ENCODE results near the gene SCGB3A1. TPM values are rescaled to one million over a fixed set of nuclear protein-coding genes. Genes with fewer than 3 reads are reported as not detected.

SCGB3A1 gene, protein sequence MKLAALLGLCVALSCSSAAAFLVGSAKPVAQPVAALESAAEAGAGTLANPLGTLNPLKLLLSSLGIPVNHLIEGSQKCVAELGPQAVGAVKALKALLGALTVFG
- not detected in 2 replicates for total RNA-seq (2014; rRNA removed; shearing (Covaris generic))

DNA sequence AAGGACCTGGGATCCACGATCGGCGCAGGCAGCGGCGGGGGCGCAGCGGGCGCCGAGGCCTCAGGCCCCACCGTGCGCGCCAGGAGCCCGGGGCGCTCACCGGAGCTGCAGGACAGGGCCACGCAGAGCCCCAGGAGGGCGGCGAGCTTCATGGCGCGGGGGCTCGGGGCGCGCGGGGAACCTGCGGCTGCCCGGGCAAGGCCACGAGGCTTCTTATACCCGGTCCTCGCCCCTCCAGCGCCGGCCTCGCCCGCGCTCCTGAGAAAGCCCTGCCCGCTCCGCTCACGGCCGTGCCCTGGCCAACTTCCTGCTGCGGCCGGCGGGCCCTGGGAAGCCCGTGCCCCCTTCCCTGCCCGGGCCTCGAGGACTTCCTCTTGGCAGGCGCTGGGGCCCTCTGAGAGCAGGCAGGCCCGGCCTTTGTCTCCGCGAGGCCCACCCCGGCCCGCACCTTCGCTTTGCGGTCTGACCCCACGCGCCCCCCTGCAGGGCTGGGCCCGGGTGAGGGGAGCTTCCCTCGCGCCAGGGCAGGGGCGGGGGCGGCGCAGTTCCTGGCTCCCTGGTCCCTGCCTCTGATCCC is at the start of gene SCGB3A1:
SCGB3A1 (minus strand) TSS at position 189 of the 577 bp plus-strand sequence; CDS start at position 152, 37 bp downstream.
- peak; percentile 41 for DNase-seq (ENCODE audit: low read depth)

DNA sequence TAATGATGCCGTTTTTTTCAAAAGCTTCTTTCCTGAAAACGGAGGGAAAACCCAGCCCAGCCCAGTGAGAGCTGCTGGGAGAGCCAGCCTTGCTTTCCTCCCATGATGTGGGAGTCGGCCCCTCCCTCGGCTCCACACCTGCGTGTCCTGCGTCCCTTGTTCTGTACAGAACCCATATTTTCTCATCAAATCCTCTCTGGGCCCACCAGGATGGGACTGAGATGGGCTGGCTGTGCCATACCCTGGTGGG is 49.2 kb upstream of the SCGB3A1 start:
- no peak for DNase-seq (ENCODE audit: low read depth)

DNA sequence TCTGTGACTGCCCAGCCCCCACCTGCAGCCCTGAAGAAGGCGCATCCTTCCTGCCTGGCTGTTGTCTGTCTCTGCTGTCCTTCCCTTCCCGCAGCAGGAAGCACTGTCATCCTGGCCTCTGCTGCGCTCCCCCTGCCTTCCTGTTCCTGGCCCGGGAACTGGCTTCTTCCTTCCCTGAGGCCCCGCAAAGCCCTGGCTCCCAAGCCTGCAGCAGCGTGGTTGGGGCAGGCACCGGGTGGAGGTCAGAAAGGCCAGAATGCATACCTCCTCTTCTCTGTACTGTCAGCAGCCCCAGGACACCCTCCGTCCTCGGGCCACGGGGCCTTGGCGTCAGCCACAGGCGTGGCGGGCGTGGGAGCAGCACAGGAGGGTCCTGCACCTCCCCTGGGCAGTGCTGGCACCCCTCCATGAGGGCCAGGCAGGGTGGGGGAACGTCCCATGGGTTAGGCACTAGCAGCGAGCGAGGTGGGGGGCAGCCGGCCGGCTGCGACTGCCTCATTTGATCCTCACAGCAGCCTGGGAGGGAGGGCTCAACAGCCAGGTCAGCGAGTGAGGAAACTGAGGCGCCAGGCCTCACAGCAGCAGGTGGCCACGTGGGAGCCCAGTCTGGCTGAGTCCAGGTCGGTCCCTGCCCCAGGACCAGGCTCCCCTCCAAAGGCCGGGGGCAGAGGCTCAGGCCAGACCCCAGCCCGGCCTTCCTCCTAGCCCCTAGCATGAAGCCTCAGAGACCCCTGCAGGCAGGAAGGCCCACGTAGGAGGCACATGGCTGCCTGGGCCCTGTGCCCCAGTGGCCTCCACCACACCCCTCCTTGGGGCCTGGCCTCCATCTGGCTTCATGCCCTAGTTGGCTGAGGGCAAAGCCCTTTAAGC is 48.7 kb upstream of the SCGB3A1 start:
- peak; percentile 27 for DNase-seq (ENCODE audit: low read depth)

DNA sequence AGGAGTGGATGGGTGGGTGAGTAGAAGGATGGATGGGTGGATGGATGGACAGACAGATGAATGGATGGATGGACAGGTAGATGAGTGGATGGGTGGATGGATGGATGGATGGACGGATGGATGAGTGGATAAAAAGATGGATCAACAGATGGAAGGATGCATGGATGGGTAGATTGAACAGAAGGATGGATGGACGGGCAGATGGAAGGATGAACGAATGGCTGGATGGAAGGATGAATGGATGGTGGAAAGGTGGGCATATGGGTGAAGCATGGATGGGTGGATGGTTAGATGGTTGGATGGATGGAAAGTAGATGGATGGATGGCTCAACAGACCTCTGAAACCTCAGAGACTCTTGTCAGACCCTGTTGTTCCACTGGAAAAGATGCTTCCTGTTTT is 48.0 kb upstream of the SCGB3A1 start:
- DNase-seq (ENCODE audit: low read depth), result no peak

DNA sequence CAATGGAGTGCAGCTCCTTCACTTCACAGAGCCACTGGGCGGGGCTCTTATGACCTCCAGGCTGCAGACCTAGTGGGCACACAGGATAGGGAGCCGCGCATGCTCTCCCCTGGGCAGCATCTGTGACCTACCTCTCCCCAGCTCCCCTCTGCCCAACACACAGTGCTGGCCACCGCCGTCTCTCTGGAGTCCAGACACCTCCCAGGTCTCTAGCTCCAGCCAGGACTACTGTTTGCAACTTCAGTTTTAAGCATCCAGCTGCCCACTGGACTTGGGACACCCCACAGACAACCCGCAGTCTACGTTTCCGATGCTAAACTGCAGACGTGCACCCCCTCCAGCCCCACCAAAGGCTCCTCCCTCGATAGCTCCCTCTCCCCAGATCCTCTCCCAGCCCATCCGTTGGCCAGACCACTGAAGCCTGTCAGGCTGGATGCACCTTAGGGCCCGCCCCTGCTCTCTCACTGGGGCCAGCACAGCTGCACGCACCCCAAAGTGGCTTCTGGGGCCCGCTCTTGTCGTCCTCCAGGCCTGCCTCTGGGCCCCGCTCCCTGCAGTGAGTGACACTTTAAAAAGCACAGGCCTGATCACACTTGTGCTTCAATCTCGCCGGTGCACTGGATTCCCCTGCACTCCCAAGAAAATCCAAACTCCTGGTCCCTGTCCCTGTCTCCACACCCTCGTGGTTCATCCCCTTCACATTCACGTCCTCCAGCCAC is 46.8 kb upstream of the SCGB3A1 start:
- DNase-seq (ENCODE audit: low read depth), result no peak

DNA sequence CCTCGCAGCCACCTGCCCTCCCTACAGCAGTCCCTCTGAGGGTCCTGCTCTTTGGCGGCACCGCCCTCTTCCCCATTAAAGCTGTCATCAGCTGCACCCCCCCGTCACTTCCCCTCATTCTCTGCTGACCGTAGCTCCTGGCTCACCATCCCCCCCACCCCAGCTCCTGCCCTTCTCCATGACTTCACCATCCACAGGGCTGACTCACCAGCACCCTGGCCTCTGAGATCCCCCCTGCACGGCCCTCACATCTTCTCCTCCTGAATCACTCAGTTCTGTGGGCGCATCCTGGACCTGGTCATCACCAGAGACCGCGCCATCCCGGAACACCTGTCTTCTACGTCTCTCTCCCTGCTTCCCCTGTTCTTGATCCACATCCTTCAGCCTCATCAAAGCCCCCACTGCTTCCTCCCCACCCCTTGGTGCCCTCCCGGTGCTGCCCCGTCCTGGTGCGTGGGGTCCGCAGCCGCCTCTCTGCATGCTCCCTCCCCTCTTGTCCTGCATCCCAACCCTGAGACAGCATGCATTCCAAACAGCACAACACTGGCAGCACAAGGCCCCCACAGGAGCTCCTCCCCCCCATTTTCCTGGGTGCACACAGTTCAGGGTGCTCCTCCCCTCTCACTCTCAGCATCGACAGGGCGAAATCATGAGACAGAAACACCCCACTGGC is 45.2 kb upstream of the SCGB3A1 start:
- peak; percentile 91 for DNase-seq (ENCODE audit: low read depth)

DNA sequence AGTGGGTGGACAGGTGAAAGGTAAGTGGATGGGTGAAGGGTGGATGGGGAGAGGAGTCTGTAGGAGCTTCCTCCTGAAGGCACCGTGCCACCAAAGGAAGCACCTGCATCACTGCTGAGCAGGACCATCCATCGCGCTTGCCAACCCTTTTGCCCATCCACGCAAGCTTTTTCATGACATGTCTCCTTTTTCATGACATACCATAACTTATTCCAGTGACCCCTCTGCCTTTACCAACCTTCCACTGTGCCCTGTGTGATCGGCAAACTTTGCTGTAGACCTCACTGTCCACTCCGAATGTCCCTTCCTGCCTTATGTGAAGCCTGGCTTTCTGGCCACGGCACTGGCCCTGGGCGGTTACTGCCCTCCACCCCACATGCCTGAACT is 44.7 kb upstream of the SCGB3A1 start:
- no peak for DNase-seq (ENCODE audit: low read depth)

DNA sequence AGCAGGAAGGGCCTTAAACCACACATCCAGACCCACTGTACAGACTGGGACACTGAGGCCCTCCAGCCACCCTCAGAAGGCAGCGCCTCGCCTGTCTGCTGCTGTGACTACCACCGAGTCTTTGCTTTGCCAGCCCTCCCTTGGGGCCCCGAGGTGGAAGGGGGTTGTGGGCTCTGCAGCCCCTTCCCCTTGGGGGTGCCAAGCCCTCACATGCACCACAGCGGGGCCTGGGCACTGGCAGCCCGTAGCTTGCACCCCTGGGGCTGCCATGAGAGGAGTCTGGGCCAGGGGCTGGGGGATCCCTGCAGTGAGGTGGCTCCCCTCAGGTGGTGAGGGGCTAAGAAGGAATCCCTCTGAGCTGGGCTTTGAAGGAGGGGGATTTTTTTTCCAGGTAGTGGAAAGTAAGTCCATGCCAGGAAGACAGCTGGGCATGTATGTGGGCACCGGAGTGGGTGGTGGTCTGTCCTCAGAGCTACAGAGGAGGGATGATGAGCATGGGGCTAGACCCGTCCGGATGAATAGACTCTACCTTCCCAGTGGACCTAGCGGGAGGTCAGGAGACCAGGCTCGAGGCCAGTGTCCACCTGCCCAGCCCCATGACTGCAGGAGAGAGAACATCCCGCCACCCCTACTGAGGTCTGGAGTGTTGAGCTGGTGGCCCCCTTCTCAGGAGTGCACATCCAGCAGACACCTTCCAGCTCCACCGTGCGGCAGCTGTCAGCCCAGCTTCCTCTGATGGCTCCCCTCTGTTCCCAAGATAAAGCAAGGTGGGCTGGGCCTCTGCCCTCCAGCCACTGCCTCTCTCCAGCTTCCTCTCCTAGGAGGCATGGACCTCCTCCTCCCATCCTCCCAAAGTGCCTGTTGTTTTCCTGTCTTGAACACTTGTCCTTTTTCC is 42.2 kb upstream of the SCGB3A1 start:
- no peak for DNase-seq (ENCODE audit: low read depth)

DNA sequence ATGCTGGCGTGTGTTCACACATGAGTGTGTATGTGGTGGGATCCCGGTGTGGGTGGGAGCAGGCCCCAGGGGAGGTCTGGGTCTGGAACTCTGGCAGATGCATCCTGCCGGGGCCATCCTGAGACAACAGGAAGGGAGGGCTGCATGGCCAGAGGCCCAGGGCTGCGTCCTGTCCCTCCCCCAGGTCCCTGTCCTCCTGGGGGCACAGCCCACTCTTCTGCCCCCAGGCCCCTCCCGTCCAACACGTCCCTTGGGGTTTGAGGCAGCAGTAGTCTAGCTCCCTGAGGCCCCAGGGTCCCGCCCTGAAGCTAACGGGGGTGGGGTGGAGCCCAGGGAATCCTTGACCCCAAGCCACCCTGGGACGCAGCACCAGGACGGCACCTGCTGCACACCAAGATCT is 41.5 kb upstream of the SCGB3A1 start:
- DNase-seq (ENCODE audit: low read depth), result no peak

DNA sequence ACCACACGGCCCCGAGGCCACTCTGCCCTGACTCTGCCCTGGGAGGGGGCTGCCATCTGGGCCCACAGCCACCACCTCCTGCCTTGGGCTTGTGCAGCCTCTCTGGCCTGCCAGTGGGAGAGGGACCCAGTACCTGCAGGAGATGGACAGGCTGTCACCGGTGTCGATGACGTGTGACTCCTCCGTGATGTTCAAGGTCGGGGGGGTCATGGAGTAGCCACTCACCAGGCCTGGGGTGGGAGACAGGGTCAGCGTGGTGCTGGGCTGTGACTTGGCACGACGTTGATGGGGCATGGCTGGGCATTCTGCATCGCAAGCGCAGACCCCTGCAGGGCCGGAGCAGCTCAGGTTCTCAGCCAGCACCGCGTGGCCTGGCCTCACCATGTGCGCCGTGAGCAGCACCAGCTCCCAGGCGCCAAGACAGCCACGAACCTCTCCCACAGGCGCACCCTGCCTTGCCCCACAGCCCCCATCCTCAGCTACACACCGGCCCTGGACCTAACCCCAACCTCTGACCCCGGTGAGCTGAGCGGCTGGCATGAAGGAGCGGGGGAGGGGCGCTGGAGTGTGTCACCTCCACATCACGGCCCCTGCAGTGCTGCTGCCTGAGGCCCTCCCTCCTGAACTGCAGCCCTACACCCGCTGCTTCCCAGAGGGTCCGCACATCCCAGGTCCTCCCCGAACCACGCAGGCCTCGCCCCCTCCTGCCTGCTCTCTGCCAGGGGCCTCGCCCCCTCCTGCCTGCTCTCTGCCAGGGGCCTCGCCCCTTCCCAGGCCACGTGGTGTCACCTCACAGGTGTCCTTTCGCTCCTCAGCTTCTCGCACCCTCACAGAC is 40.5 kb upstream of the SCGB3A1 start:
- DNase-seq (ENCODE audit: low read depth), result no peak

DNA sequence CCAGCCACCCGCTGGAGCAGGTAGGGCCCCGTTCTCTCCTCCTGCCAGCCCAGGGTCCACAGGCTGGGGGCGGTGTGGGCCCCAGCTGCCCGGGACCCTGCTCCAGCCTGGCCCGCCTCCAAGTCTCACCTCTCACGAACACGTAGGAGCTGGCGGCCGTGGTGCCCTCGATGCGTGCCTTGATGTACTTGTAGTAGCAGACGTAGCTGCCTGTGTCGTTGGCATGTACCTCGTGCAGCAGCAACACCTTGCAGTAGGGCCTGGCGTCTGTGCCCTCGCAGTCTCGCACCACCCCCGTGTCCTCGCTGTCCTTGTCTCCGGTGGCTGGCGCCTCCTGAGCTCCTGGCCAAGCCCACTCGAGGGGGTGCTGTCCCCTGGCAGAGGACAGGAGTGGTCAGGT is 39.1 kb upstream of the SCGB3A1 start:
- no peak for DNase-seq (ENCODE audit: low read depth)

DNA sequence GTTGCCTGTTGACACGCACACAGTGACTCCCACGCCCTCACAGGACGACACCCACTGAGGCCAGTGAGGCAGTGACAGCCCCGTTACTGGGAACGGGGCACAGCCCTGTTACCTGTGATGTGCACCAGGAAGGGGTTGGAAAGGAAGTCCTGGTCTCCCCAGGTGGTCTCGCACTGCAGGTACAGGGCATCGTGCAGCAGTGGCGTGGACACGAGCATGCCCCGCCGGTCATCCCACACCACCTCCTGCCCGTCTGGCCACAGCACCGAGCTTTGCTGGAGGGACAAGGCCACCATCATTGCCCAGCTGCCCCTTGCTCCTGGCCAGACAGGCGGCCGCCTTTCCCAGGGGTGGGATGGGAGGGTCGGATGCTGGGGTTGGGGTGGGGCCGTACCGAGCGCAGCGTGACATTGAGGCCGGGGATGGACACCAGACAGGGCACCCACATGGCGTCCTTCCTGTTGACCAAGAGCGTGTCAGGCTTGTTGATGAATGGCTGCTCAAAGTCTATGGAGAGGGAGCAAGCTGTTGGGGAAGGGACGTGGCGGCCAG is 38.6 kb upstream of the SCGB3A1 start:
- no peak for DNase-seq (ENCODE audit: low read depth)

DNA sequence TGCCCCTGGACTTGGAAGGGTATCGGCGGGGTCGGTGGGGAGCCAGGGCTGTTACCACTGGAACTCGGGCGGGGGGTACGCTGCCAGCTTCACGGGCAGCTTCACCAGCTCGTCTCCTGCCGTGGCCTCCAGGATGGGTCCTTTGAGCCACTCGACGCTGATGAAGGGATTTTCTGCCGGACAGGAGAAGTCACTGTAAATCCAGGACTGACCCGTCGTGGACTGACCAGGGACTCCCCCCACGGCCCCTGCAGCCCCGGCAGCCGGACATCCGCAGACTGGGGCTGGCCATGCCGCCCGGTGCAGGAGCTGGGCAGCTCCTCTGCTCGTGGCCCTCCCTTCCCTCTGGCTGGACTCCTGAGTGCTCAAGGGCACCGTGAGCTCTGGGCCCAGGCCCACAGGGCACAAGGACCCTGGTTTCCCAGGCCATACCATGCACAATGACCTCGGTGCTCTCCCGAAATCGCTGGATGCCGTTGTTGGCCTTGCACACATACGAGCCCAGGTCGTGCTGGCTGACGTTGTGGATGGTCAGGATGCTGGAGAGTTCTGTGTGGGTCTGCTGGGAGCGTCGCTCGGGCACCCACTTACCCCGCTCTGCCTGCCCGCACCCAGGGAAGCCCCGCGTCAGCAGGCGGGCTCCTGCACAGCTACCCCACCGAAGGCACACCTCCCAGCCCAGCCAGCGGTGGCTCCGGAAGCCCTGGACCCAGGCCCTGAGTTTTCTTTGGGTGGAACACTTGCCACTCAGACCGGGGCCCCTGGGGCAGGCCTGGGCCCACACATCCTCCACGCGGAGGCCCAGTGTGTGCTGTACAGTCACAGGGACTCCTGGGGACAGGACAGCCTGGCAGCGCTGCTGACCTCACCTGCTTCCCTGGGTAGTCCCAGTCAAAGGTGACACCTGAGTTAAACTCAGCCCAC is 37.8 kb upstream of the SCGB3A1 start:
- no peak for DNase-seq (ENCODE audit: low read depth)

DNA sequence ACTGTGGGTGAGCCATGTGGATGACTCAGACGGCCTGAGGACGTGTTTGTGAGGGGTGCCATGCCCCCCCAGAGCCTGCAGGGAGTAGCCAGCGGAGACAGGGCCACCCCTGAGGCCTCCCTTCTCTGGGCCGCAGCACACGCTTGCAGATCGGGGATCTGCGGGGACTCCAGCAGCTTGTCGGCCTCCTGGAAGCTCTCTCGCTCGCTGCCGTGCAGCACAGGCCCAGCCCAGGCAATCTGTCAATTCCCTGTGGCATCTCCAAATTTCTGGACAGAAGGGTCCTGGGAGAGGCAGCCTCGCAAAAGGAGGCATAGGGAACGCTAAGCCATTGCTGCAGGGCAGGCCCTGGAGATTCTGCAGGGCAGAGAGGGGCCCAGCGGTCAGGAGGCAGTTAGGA is 36.9 kb upstream of the SCGB3A1 start:
- DNase-seq (ENCODE audit: low read depth), result no peak

DNA sequence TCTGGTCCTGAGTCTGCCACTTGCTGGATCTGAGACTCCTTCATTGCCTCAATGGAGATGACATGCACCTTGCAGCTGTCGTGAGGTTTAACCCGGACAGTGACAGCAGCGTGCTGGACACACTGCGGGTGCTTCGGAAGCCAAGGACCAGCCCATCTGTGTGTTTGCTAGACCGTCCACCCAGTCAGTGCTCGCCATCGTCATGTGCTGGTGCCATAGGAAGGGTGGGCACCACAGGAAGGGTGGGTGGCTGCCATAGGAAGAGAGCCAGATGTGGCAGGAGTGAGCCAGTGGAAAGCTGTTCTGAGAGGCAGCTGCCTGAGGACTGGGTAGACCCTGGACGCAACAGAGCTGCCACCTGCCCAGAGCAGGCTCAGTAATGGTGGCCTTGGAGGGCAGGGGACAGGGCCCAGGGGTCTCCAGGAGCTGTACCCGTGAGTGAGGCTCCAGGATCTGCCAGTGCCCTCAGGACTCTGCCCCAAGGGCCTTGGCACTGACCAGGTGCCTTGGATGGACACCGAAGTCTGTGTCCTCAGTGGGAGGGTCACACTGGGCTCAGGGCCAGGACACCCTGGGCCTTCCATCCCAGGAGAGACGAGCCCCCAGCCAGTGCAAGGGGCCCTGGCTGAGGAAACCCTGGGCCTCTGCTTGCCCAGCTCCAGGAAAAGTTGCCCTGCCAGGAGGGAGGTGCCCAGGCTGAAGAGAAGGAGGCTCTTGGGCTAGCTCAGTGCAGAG is 36.3 kb upstream of the SCGB3A1 start:
- DNase-seq (ENCODE audit: low read depth), result no peak

DNA sequence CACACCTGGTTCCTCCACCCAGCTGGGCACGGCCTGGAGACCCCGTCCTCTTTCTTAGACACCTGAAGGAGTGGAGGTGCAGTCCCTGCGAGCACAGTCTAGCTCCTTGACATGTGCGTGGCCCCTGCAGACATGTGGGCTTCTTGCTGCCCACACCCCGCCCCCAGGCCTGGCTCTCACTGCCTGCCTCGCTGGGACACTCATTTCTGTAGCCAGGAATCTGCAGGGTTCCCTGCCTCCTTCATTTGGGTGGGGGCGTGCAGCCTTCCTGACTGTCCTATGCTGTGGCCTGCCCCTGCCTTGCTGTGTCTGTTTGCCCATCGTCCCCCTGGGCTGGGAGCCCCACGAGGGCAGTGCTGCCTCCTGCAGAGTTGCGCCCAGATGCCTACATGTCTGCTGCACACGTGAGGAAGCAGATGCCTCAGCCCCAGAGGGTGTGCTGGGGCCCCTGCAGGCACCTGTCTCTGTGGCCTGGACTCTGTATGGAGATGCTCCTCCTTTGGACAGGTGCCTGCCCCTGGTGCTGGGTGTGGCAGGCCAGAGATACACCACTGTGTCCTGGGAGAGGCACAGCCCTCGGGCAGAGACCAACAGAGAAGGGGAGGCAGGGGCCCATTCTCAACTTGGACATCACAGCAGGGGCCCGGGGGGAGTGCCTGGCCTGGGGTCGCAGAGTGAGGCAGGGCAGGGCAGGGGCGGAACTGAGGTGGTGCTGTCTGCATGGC is 35.5 kb upstream of the SCGB3A1 start:
- no peak for DNase-seq (ENCODE audit: low read depth)
